K562 treated with DMSO at 1 percent for 24 hours (cell line): Measurements from ENCODE around the gene MDFI. TPM values are rescaled to one million over a fixed set of nuclear protein-coding genes. Genes with fewer than 3 reads are reported as not detected.

Source experiments
- total RNA-seq: library from RNA; unstranded; fragments of 300-600 nt; gene quantifications from 2 replicates; pipeline ENCODE4 v1.2.3, GENCODE V29; 2022; ENCODE audit warnings: low read depth; ENCODE audit not compliant: insufficient read depth

Gene MDFI, protein sequence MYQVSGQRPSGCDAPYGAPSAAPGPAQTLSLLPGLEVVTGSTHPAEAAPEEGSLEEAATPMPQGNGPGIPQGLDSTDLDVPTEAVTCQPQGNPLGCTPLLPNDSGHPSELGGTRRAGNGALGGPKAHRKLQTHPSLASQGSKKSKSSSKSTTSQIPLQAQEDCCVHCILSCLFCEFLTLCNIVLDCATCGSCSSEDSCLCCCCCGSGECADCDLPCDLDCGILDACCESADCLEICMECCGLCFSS
- not detected in 2 replicates for total RNA-seq

DNA sequence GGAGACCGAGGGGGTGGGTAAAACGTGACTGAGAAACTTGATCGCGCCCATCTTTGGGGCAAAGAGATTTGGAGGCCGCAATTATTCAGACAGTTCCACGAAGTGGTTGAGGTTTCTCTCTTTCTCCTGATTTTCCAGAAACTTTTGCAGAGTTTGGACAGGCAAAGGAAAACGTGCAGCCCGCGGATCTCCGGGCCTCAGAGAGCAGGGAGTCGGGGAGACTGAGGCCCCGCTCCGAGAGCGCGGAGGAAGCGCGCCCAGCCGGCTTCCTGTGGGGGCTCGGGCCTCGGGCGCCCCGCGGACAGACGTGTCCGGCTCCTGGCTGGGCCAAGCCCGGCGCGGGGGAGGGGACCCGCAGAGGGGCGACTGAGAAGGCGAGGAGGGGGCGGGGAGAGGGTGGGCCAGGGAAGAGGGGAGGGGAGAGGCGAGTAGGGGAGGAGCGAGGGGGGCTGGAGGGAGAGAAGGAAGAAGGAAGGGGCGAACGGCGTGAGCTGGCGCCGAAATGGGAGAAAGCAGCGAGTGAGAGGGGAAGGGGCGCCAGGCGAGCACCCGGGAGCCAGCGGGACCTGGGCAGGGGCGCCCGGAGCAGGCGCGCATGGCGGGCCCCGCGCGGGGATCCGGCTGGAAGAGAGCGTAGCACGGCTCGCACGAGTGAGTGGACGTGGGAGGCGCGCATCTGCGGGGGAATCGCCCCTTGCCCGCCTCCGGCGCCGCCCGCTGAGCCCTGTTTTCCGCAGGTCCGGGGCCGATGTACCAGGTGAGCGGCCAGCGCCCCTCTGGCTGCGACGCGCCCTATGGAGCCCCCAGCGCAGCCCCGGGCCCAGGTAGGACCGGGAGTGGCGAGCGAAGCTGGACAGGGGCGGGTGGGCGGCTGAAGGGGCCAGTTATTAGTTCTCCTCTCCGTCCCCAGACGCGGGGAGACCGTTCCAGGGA, at the start of gene MDFI:
MDFI (plus strand) TSS at position 467 of the 933 bp plus-strand sequence; CDS start at position 749, 282 bp downstream.

Other genes with a start within 250 kb of the MDFI start
- 53.5 and 54.9 TPM in 2 replicates for gene FOXP4, start 92.1 kb upstream of the MDFI start, total RNA-seq
- gene TFEB, start 97.1 kb downstream of the MDFI start, total RNA-seq: 5.7 and 7.4 TPM in 2 replicates
- gene PGC, start 108.9 kb downstream of the MDFI start, total RNA-seq: not detected in 2 replicates
- 7.6 and 8.6 TPM in 2 replicates for gene FRS3, start 141.4 kb downstream of the MDFI start, total RNA-seq
- 2.6 and 4.2 TPM in 2 replicates for gene PRICKLE4, start 142.3 kb downstream of the MDFI start, total RNA-seq
- gene TOMM6, start 149.2 kb downstream of the MDFI start, total RNA-seq: 364 and 389 TPM in 2 replicates